ENCODE measurements around the gene AKAP8. TPM values are rescaled to one million over a fixed set of nuclear protein-coding genes. Genes with fewer than 3 reads are reported as not detected.

The AKAP8 gene
- total and polyA plus RNA-seq, 9 donors: 13.6 to 53.3 (median 34.2) TPM

GRCh38 chr19:15331419-15332310 is 47.9 kb downstream of the AKAP8 start:
- peak; percentile 40 to 78 (median 65) for DNase-seq
- Histone ChIP-seq H3K36me3 (no peaks in the 10 kb centered on the region), H3K4me3 (peak overlapping the region; percentile 68), H3K4me1 (ENCODE audit: insufficient read depth) (peaks cover 18% of the 10 kb centered on the region), H3K27ac (peak overlapping the region; percentile 91 to 99), H3K27me3 (no peaks in the 10 kb centered on the region), H3K9me3 (no peaks in the 10 kb centered on the region)
- intact Hi-C loops (cut with DNase I): loop anchor here in 2 of 4 donors (1.0 to 10.0 kb wide), 3 partner anchors 47 to 86 kb away; partner anchors contain the start of genes AKAP8 (in 1 of the 2) and AKAP8L (in 1 of the 2)
- TF ChIP-seq, protein P1, sequence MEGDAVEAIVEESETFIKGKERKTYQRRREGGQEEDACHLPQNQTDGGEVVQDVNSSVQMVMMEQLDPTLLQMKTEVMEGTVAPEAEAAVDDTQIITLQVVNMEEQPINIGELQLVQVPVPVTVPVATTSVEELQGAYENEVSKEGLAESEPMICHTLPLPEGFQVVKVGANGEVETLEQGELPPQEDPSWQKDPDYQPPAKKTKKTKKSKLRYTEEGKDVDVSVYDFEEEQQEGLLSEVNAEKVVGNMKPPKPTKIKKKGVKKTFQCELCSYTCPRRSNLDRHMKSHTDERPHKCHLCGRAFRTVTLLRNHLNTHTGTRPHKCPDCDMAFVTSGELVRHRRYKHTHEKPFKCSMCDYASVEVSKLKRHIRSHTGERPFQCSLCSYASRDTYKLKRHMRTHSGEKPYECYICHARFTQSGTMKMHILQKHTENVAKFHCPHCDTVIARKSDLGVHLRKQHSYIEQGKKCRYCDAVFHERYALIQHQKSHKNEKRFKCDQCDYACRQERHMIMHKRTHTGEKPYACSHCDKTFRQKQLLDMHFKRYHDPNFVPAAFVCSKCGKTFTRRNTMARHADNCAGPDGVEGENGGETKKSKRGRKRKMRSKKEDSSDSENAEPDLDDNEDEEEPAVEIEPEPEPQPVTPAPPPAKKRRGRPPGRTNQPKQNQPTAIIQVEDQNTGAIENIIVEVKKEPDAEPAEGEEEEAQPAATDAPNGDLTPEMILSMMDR (IDR thresholded peaks at IDR 0.05): no peak
- no peak for TF ChIP-seq POLR2A (IDR thresholded peaks at IDR 0.05)
- TF ChIP-seq EP300 (IDR thresholded peaks at IDR 0.05): no peak
- 0 to 1% (median 0%) methylated on average over 43 to 117 of the region's 122 CpGs for WGBS, 3 donors

GRCh38 chr19:15330801-15331418 is 48.7 kb downstream of the AKAP8 start:
- Histone ChIP-seq H3K4me1 (ENCODE audit: insufficient read depth) (peaks cover 21% of the 10 kb centered on the region), H3K9me3 (no peaks in the 10 kb centered on the region), H3K27me3 (no peaks in the 10 kb centered on the region), H3K36me3 (no peaks in the 10 kb centered on the region), H3K4me3 (peak overlapping the region; percentile 68), H3K27ac (peak overlapping the region; percentile 46 to 99)
- DNase-seq: peak in 1 of 5 donors; percentile 27
- intact Hi-C loops (cut with DNase I): loop anchor here in 2 of 4 donors (5.0 to 10.0 kb wide), 2 partner anchors 46 to 86 kb away; partner anchors contain the start of gene AKAP8L (in 1 of the 2)
- WGBS, 3 donors: 4 to 7% (median 6%) methylated on average over 17 of the region's 17 CpGs
- no peak for TF ChIP-seq POLR2A (IDR thresholded peaks at IDR 0.05)
- no peak for TF ChIP-seq EP300 (IDR thresholded peaks at IDR 0.05)
- TF ChIP-seq, protein P1 (IDR thresholded peaks at IDR 0.05): peak in 1 of 3 donors; percentile 19

DNA sequence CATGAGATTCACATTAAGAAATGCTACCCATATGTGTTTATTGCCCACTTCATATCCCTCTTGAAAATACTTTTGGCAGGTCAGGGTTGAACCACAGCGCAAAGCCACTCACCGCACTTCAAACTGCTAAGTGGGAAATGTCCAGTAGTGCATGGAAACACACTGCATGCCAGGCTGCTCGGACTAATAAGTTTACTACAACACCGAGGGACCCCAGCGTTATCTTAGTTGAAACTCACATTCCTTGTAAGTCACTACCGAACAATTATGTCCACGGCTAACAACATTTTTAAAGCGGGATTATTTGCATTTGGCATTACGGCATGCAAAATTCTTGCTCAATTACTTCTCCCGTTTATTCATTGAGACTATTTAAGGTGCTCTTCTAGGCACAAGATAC is 51.3 kb downstream of the AKAP8 start:
- TF ChIP-seq, protein P1 (IDR thresholded peaks at IDR 0.05): no peak
- TF ChIP-seq EP300 (IDR thresholded peaks at IDR 0.05): no peak
- no peaks in the 10 kb centered on the region for H3K36me3 ChIP-seq
- no peaks in the 10 kb centered on the region for H3K9me3 ChIP-seq
- H3K4me3 ChIP-seq: no peak overlapping the region
- WGBS, 3 donors: 25 to 31% (median 30%) methylated on average over 10 of the region's 10 CpGs
- H3K27ac ChIP-seq: no peak overlapping the region
- no peaks in the 10 kb centered on the region for H3K27me3 ChIP-seq
- peaks cover 36% of the 10 kb centered on the region for H3K4me1 ChIP-seq (ENCODE audit: insufficient read depth)
- DNase-seq: no peak
- intact Hi-C loops (cut with DNase I): loop anchor here in 1 of 4 donors (10.0 kb wide), 1 partner anchor 64 kb away; no protein-coding TSS in a partner anchor

- intact Hi-C loops (cut with DNase I): loop anchor here in 1 of 4 donors (10.0 kb wide), 1 partner anchor 60 kb away; no protein-coding TSS in a partner anchor
- no peak for DNase-seq
- WGBS, 3 donors: 9 to 16% (median 14%) methylated on average over 6 of the region's 6 CpGs
- Histone ChIP-seq H3K27ac (no peak overlapping the region), H3K27me3 (no peaks in the 10 kb centered on the region), H3K4me1 (ENCODE audit: insufficient read depth) (peaks cover 40% of the 10 kb centered on the region), H3K36me3 (no peaks in the 10 kb centered on the region), H3K4me3 (peak overlapping the region; percentile 5), H3K9me3 (no peaks in the 10 kb centered on the region)
- TF ChIP-seq EP300 (IDR thresholded peaks at IDR 0.05): no peak
- no peak for TF ChIP-seq POLR2A (IDR thresholded peaks at IDR 0.05)
- TF ChIP-seq, protein P1 (IDR thresholded peaks at IDR 0.05): no peak
These were observed 54.6 kb downstream of the AKAP8 start for GRCh38 chr19:15324791-15325519.

Measured in ovary (tissue), 9 donors.